H1 (cell line): ENCODE measurements around the gene RASAL2. TPM values are rescaled to one million over a fixed set of nuclear protein-coding genes. Genes with fewer than 3 reads are reported as not detected.

Source experiments
- CTCF ChIA-PET: fragments of 300-600 bp; sonication (Branson Sonifier 250); formaldehyde crosslinking; loops from one replicate; lab custom pipeline; 2021; ENCODE audit not compliant: partially characterized antibody; lab: Charles Lee
- POLR2A ChIA-PET: fragments of 300-600 bp; sonication (Branson Sonifier 250); formaldehyde crosslinking; loops from one replicate; lab custom pipeline; 2021; ENCODE audit warnings: inconsistent platforms; ENCODE audit not compliant: partially characterized antibody; lab: Charles Lee
- DNase-seq, 2 experiments: peaks; one replicate each; pipeline versions ENCODE4 v3.0.0 to v3.0.0-alpha.2; 2010 to 2022; ENCODE audit warnings: low spot score in 2 of 2, low read depth in 1 of 2, mixed read lengths in 1 of 2
- FAIRE-seq: peaks from 2 replicates; lab custom pipeline; 2011; peaks lifted over from hg19 to GRCh38; lab: Jason Lieb, UNC
- H2AFZ ChIP-seq: 2 replicates; pipeline ENCODE4 v1.8.1; 2012; ENCODE audit warnings: low read length, inconsistent platforms
- H2AK5ac ChIP-seq: 2 replicates; pipeline ENCODE4 v1.6.1; 2013; ENCODE audit warnings: low read depth, low read length
- H2BK120ac ChIP-seq: replicated peaks from 2 replicates; pipeline ENCODE3; 2013; ENCODE audit warnings: low read depth, low read length, inconsistent platforms
- H2BK12ac ChIP-seq: 2 replicates; pipeline ENCODE4 v1.6.1; 2013; ENCODE audit warnings: low read depth, low read length
- H2BK15ac ChIP-seq: 2 replicates; pipeline ENCODE4 v1.6.1; 2013; ENCODE audit warnings: low read length
- H2BK20ac ChIP-seq: 2 replicates; pipeline ENCODE4 v1.6.1; 2013; ENCODE audit warnings: low read length
- H2BK5ac ChIP-seq: 2 replicates; pipeline ENCODE4 v1.6.1; 2013; ENCODE audit warnings: low read depth, low read length
- H3K14ac ChIP-seq: 2 replicates; pipeline ENCODE4 v1.6.1; 2013; ENCODE audit warnings: inconsistent platforms; ENCODE audit not compliant: insufficient read length
- H3K18ac ChIP-seq: 2 replicates; pipeline ENCODE4 v1.6.1; 2013; ENCODE audit warnings: low read length; ENCODE audit errors: extremely low read depth
- H3K23ac ChIP-seq: 2 replicates; pipeline ENCODE4 v1.6.1; 2013; ENCODE audit warnings: inconsistent platforms; ENCODE audit not compliant: insufficient read length
- H3K23me2 ChIP-seq: 2 replicates; pipeline ENCODE4 v1.6.1; 2013; ENCODE audit warnings: low read depth, low read length
- H3K27ac ChIP-seq: 2 replicates; pipeline ENCODE4 v1.6.1; 2011; ENCODE audit warnings: low read depth, low read length, inconsistent platforms
- H3K27me3 ChIP-seq, 4 experiments: replicated peaks in 1 of 4; 1 replicate in 1 of 4; 2 replicates in 3 of 4; pipeline versions ENCODE4 v1.6.1 to v1.8.1; 2011 to 2013; ENCODE audit warnings: low read length in 3 of 4, mild to moderate bottlenecking in 3 of 4, inconsistent platforms in 2 of 4, mixed read lengths in 2 of 4, moderate library complexity in 1 of 4; ENCODE audit not compliant: control insufficient read depth in 3 of 4, insufficient read depth in 3 of 4; ENCODE audit errors: extremely low read depth in 1 of 4
- H3K36me3 ChIP-seq, 4 experiments: 2 replicates each; pipeline versions ENCODE4 v1.6.1 to v1.8.1; 2011 to 2013; ENCODE audit warnings: mild to moderate bottlenecking in 4 of 4, low read length in 3 of 4, moderate library complexity in 2 of 4, control low read depth in 1 of 4, inconsistent platforms in 1 of 4; ENCODE audit not compliant: insufficient read depth in 4 of 4, control insufficient read depth in 2 of 4
- H3K4ac ChIP-seq: replicated peaks from 2 replicates; pipeline ENCODE3; 2013; ENCODE audit warnings: low read length, low read depth, mixed read lengths, inconsistent platforms; ENCODE audit not compliant: insufficient read length
- H3K4me1 ChIP-seq, 4 experiments: replicated peaks in 1 of 4; 1 replicate in 1 of 4; 2 replicates in 3 of 4; pipeline versions ENCODE4 v1.6.1 to v1.8.1; 2011 to 2013; ENCODE audit warnings: low read length in 3 of 4, inconsistent platforms in 2 of 4, mixed read lengths in 1 of 4; ENCODE audit not compliant: insufficient read depth in 4 of 4, control insufficient read depth in 3 of 4
- H3K4me2 ChIP-seq, 2 experiments: 2 replicates each; pipeline versions ENCODE4 v1.6.1 to v1.8.1; 2011 to 2013; ENCODE audit warnings: low read depth in 2 of 2, low read length in 2 of 2, control low read depth in 1 of 2, inconsistent platforms in 1 of 2, mild to moderate bottlenecking in 1 of 2; ENCODE audit not compliant: insufficient read depth in 1 of 2
- H3K4me3 ChIP-seq, 4 experiments: fragments of 200-600, 300-600 bp in 1 of 4; sonication (generic), shearing (Covaris generic), sonication (Bioruptor Twin) in 1 of 4; 2 replicates each; pipeline versions ENCODE4 v1.5.1 to v1.8.1; 2011 to 2016; ENCODE audit warnings: low read length in 4 of 4, low read depth in 3 of 4, control low read depth in 2 of 4, inconsistent platforms in 2 of 4, mild to moderate bottlenecking in 2 of 4, mixed read lengths in 1 of 4, moderate library complexity in 1 of 4; ENCODE audit not compliant: insufficient read depth in 2 of 4; ENCODE audit errors: extremely low read depth in 1 of 4
- H3K56ac ChIP-seq: replicated peaks from 2 replicates; pipeline ENCODE3; 2013; ENCODE audit warnings: low read depth, mild to moderate bottlenecking, mixed read lengths, low read length, inconsistent platforms; ENCODE audit not compliant: insufficient read length
- H3K79me1 ChIP-seq: 2 replicates; pipeline ENCODE4 v1.6.1; 2013; ENCODE audit warnings: low read depth, low read length, control low read depth
- H3K79me2 ChIP-seq, 2 experiments: 2 replicates each; pipeline versions ENCODE4 v1.6.1 to v1.8.1; 2012 to 2013; ENCODE audit warnings: low read length in 2 of 2, mild to moderate bottlenecking in 2 of 2, inconsistent platforms in 1 of 2; ENCODE audit not compliant: insufficient read depth in 2 of 2, control insufficient read depth in 1 of 2
- H3K9ac ChIP-seq, 4 experiments: replicated peaks in 1 of 4; 1 replicate in 1 of 4; 2 replicates in 3 of 4; pipeline versions ENCODE4 v1.6.1 to v1.8.1; 2011 to 2013; ENCODE audit warnings: low read depth in 3 of 4, low read length in 3 of 4, control low read depth in 2 of 4, mild to moderate bottlenecking in 2 of 4, moderate library complexity in 2 of 4, inconsistent platforms in 1 of 4; ENCODE audit errors: extremely low read depth in 1 of 4
- H3K9me3 ChIP-seq, 2 experiments: 2 replicates each; pipeline versions ENCODE4 v1.6.1 to v1.8.1; 2012 to 2013; ENCODE audit warnings: mild to moderate bottlenecking in 2 of 2, moderate library complexity in 2 of 2, control low read depth in 1 of 2, inconsistent platforms in 1 of 2, low read depth in 1 of 2, low read length in 1 of 2, mixed read lengths in 1 of 2; ENCODE audit not compliant: insufficient read depth in 2 of 2
- H4K20me1 ChIP-seq, 2 experiments: replicated peaks in 1 of 2; 2 replicates each; pipeline versions ENCODE3 to v1.8.1; 2011 to 2013; ENCODE audit warnings: inconsistent platforms in 2 of 2, low read length in 2 of 2, mild to moderate bottlenecking in 1 of 2; ENCODE audit not compliant: insufficient read depth in 2 of 2, control insufficient read depth in 1 of 2
- H4K5ac ChIP-seq: 2 replicates; pipeline ENCODE4 v1.6.1; 2013; ENCODE audit warnings: low read length, low read depth, mixed read lengths, inconsistent platforms; ENCODE audit not compliant: insufficient read length
- H4K8ac ChIP-seq: 2 replicates; pipeline ENCODE4 v1.8.0; 2013; ENCODE audit warnings: mild to moderate bottlenecking, moderate library complexity, low read length, inconsistent platforms; ENCODE audit not compliant: insufficient read depth; ENCODE audit errors: extremely low read depth
- H4K91ac ChIP-seq: replicated peaks from 2 replicates; pipeline ENCODE3; 2013; ENCODE audit warnings: low read length, mixed read lengths, inconsistent platforms; ENCODE audit not compliant: insufficient read length
- CBX5 ChIP-seq: fragments of 300-800, 300-1000 bp; sonication (generic); IDR thresholded peaks from 2 replicates; pipeline ENCODE4 v1.7.1; 2016; ENCODE audit warnings: antibody characterized with exemption, low read length, low read depth
- CTBP2 ChIP-seq: IDR thresholded peaks from 2 replicates; pipeline ENCODE4 v1.7.0; 2011; ENCODE audit warnings: borderline replicate concordance, mild to moderate bottlenecking, moderate library complexity, mixed read lengths, low read length; ENCODE audit not compliant: insufficient read depth, insufficient read length
- EGR1 ChIP-seq: IDR thresholded peaks from 2 replicates; pipeline ENCODE4 v1.6.1; 2011; ENCODE audit warnings: low read depth, low read length, borderline replicate concordance
- FOSL1 ChIP-seq: IDR thresholded peaks from 2 replicates; pipeline ENCODE4 v1.6.1; 2011; ENCODE audit warnings: mild to moderate bottlenecking, low read depth, low read length, moderate library complexity; ENCODE audit not compliant: insufficient read depth
- GTF2F1 ChIP-seq: IDR thresholded peaks from 2 replicates; pipeline ENCODE4 v1.6.1; 2012; ENCODE audit warnings: low read depth, low read length, improper control_type of control experiment, borderline replicate concordance
- HDAC6 ChIP-seq: IDR thresholded peaks from one replicate; pipeline ENCODE4 v1.7.1; 2012; ENCODE audit warnings: low read depth, mild to moderate bottlenecking, inconsistent platforms, low read length, moderate library complexity
- RXRA ChIP-seq: IDR thresholded peaks from 2 replicates; pipeline ENCODE4 v1.6.1; 2011; ENCODE audit warnings: low read depth, mild to moderate bottlenecking, low read length, moderate library complexity; ENCODE audit not compliant: insufficient read depth
- SP2 ChIP-seq: IDR thresholded peaks from 2 replicates; pipeline ENCODE4 v1.6.1; 2012; ENCODE audit warnings: mild to moderate bottlenecking, low read length, inconsistent platforms
- SP4 ChIP-seq: IDR thresholded peaks from 2 replicates; pipeline ENCODE4 v1.6.1; 2012; ENCODE audit warnings: low read length, inconsistent platforms
- TAF1 ChIP-seq: IDR thresholded peaks from 2 replicates; pipeline ENCODE4 v1.6.1; 2011; ENCODE audit warnings: mild to moderate bottlenecking, low read depth, low read length
- WGBS, 2 experiments: shearing (Covaris generic) in 1 of 2; methylation state at CpG; one replicate each; pipeline versions ENCODE4 v1.1.6 to v1.1.7; 2013 to 2015; ENCODE audit warnings: low lambda C conversion rate in 2 of 2, mixed read lengths in 2 of 2, inconsistent platforms in 1 of 2, low coverage in 1 of 2, missing lambda C conversion rate in 1 of 2; ENCODE audit not compliant: insufficient replicate concordance in 2 of 2, insufficient coverage in 1 of 2, insufficient read length in 1 of 2; ENCODE audit errors: extremely low coverage in 1 of 2, missing lambda C conversion rate in 1 of 2; 5-methylcytosine and 5-hydroxymethylcytosine counted together
- polyA plus RNA-seq, 7 experiments: library from polyadenylated mRNA; depleted of rRNA in 3 of 7; stranded (reverse) in 5 of 7; unstranded in 2 of 7; fragments of >200 nt in 5 of 7; fragments of 200-250 nt in 2 of 7; gene quantifications; 1 replicate in 5 of 7; 2 replicates in 1 of 7; 4 replicates in 1 of 7; pipeline versions ENCODE4 v1.2.1 to v1.2.3, GENCODE V29; 2011 to 2013; ENCODE audit warnings: missing spikeins in 2 of 7, mixed read lengths in 2 of 7
- total RNA-seq: library from RNA; stranded (reverse); fragmentation: NEBNext Ultra II Directional; extraction: Animal tissue kit (Norgen Biotek cat#: 25700); gene quantifications from 2 replicates; pipeline ENCODE4 v1.2.1, GENCODE V29; 2021
- TF ChIP-seq, protein P1 (sequence below): IDR thresholded peaks from 2 replicates; pipeline ENCODE4 v1.6.1; 2012; ENCODE audit warnings: low read length, inconsistent platforms

RASAL2 gene
- total and polyA plus RNA-seq, 2 of the 8 experiments (the other 6 are each of a cell fraction or from before 2014, with no cell fraction given): 15.9 to 32.5 TPM

DNA sequence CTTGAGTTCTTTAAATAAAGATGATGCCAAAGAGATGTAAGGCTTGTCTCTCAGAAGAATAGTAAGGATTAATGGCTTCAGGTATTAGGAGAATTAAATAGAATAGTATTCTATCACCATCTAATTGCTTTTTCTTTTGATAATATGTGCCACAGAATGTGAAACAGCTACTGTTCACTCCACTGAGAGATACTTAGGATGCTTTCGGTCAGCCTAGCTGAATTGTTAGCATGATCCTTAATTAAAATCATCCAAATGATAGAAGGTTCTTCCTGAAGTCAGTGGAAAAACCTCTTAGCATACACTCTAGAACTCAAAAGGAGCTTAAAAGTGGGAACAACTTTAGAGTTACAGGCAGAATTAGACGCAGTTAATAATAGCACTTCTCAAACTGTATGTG, 97.0 kb downstream of the RASAL2 start:
- no peaks in the 10 kb centered on the region for H3K9me3 ChIP-seq
- no peak for FAIRE-seq

More for the DNA sequence above, 97.0 kb downstream of the RASAL2 start:
- H3K27ac ChIP-seq: no peak overlapping the region
- no peak overlapping the region for H2BK120ac ChIP-seq
- H3K4ac ChIP-seq: no peak overlapping the region
- H3K36me3 ChIP-seq: no peaks in the 10 kb centered on the region
- H3K79me2 ChIP-seq: peaks cover 0 to 58% of the 10 kb centered on the region in 2 experiments; a peak in 2 of 4 replicates
- no peak overlapping the region for H4K8ac ChIP-seq
- H4K91ac ChIP-seq: no peak overlapping the region
- no peak overlapping the region for H2BK12ac ChIP-seq
- H3K18ac ChIP-seq: no peak overlapping the region
- CTCF ChIA-PET: interaction anchor here (0.6 to 4.6 kb wide), 21 partner anchors 10 to 310 kb away, joined by 3 to 36 read pairs (median 4); no protein-coding TSS in a partner anchor
- WGBS, 2 experiments: 82% methylated on average over 2 of the region's 2 CpGs; no CpG with 5 or more reads in 1 of the 2 experiments
- no peak overlapping the region for H3K56ac ChIP-seq
- no peak overlapping the region for H2BK20ac ChIP-seq
- H3K79me1 ChIP-seq: no peaks in the 10 kb centered on the region
- no peaks in the 10 kb centered on the region for H4K20me1 ChIP-seq
- no peaks in the 10 kb centered on the region for H3K4me1 ChIP-seq
- no peak overlapping the region for H3K23ac ChIP-seq
- H3K4me2 ChIP-seq: no peak overlapping the region
- TF ChIP-seq SP2 (no peak), FOSL1 (no peak), GTF2F1 (no peak), HDAC6 (no peak), TAF1 (no peak), SP4 (no peak), CTBP2 (no peak), RXRA (no peak), EGR1 (no peak), CBX5 (no peak)
- TF ChIP-seq, protein P1, sequence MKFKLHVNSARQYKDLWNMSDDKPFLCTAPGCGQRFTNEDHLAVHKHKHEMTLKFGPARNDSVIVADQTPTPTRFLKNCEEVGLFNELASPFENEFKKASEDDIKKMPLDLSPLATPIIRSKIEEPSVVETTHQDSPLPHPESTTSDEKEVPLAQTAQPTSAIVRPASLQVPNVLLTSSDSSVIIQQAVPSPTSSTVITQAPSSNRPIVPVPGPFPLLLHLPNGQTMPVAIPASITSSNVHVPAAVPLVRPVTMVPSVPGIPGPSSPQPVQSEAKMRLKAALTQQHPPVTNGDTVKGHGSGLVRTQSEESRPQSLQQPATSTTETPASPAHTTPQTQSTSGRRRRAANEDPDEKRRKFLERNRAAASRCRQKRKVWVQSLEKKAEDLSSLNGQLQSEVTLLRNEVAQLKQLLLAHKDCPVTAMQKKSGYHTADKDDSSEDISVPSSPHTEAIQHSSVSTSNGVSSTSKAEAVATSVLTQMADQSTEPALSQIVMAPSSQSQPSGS: no peak
- H2AK5ac ChIP-seq: no peak overlapping the region
- H3K14ac ChIP-seq: no peak overlapping the region
- H2BK15ac ChIP-seq: no peak overlapping the region
- no peak overlapping the region for H3K4me3 ChIP-seq
- no peak overlapping the region for H2AFZ ChIP-seq
- DNase-seq: no peak
- no peaks in the 10 kb centered on the region for H3K27me3 ChIP-seq
- H3K23me2 ChIP-seq: no peaks in the 10 kb centered on the region
- no peak overlapping the region for H4K5ac ChIP-seq
- no peak overlapping the region for H3K9ac ChIP-seq
- H2BK5ac ChIP-seq: no peak overlapping the region
- POLR2A ChIA-PET: no interaction called here
